ENCODE results near the gene TSEN2. TPM values are rescaled to one million over a fixed set of nuclear protein-coding genes. Genes with fewer than 3 reads are reported as not detected.

TSEN2 gene
- total RNA-seq, 3 donors from 2014 or later (not counting 1 experiment from before 2014, with no cell fraction given), result 4.1 to 11.4 (median 5.7) TPM

DNA sequence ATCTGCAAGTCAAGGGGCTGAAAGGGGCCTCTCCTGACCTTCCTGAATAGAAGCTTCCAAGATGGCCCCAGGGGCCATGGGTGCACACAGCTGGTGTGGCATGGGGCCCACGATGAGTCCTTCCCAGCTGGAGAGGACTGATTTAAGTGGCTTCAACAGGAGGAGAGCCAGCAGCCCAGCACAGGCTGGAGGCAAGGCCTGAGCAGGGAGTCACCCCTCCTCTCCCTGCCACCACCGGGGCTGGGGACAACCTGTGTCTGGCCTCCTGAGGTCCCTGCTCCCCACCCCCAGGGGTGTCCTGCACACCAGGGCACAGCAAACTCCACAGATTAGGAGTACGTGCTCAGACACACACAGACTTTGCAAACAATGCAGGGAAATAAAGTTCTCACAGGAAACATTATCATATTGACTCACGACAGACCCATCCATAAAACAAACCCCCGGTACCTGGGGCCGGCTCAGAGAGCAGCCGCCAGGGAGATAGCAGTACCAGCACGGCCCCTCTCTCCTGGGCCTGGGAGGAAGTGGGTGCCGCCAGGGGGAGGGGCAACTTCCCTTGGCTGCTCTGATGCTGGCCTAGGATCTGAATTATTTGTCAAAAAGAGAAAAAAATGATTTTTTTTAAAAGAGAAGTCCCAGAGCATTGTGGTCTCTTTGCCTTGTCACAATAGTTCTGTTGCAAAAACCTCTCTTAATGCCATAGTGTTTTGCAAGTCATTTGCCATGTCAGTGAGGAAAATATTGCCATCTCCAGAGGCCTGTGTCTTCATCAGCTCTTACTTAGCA, 21.9 kb upstream of the TSEN2 start:
- H3K36me3 Mint-ChIP-seq, result no peaks in the 10 kb centered on the region
- intact Hi-C loops (cut with micrococcal nuclease), result no loop called here
- Histone ChIP-seq H3K4me1 (ENCODE audit: control insufficient read depth, insufficient read depth, low read length) (peaks cover 6% of the 10 kb centered on the region), H3K36me3 (ENCODE audit: control insufficient read depth, insufficient read depth, low read length) (no peaks in the 10 kb centered on the region), H3K27ac (ENCODE audit: low read length) (no peak overlapping the region), H3K4me3 (ENCODE audit: low read length) (no peak overlapping the region), H3K9me3 (ENCODE audit: control insufficient read depth, insufficient read depth, low read length) (no peaks in the 10 kb centered on the region), H3K27me3 (ENCODE audit: control insufficient read depth, insufficient read depth, low read length) (no peaks in the 10 kb centered on the region)
- TF ChIP-seq, protein P1, sequence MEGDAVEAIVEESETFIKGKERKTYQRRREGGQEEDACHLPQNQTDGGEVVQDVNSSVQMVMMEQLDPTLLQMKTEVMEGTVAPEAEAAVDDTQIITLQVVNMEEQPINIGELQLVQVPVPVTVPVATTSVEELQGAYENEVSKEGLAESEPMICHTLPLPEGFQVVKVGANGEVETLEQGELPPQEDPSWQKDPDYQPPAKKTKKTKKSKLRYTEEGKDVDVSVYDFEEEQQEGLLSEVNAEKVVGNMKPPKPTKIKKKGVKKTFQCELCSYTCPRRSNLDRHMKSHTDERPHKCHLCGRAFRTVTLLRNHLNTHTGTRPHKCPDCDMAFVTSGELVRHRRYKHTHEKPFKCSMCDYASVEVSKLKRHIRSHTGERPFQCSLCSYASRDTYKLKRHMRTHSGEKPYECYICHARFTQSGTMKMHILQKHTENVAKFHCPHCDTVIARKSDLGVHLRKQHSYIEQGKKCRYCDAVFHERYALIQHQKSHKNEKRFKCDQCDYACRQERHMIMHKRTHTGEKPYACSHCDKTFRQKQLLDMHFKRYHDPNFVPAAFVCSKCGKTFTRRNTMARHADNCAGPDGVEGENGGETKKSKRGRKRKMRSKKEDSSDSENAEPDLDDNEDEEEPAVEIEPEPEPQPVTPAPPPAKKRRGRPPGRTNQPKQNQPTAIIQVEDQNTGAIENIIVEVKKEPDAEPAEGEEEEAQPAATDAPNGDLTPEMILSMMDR (IDR thresholded peaks at IDR 0.05), result no peak
- no peak overlapping the region for H3K4me3 Mint-ChIP-seq
- peak in 1 of 3 donors; percentile 24 for ATAC-seq
- H3K9me3 Mint-ChIP-seq, result no peaks in the 10 kb centered on the region
- H3K27ac Mint-ChIP-seq, result no peak overlapping the region
- peaks cover 0 to 6% of the 10 kb centered on the region in 2 donors for H3K27me3 Mint-ChIP-seq (ENCODE audit: low read depth in 2 of 2)
- peaks cover 0 to 6% of the 10 kb centered on the region in 2 donors for H3K4me1 Mint-ChIP-seq
- DNase-seq, result peak in 1 of 2 donors; percentile 38
- WGBS (ENCODE audit: insufficient coverage), result 20% methylated on average over 9 of the region's 9 CpGs

DNA sequence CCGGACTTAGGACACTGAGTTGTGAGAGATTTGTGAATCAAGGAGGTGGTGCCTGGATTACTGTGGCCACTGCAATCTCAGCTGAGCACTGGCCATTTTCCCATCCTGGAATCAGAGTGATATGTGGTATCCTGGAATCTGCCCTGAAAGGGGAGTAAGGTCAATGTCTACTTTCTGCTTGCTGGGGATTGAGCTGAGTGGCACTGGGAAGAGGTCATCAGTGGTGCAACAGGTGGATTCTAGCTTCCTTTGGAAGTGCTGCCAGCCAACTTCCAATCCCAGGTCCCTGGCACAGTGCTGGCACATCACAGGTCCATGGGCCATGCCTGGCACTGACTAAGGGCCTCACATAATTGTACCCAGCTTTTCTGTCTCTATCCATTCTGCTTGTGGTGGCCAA, 20.6 kb upstream of the TSEN2 start:
- DNase-seq (no peak), ATAC-seq (no peak)
- no peak overlapping the region for H3K4me3 Mint-ChIP-seq
- Histone ChIP-seq H3K4me3 (ENCODE audit: low read length) (no peak overlapping the region), H3K27ac (ENCODE audit: low read length) (no peak overlapping the region), H3K9me3 (ENCODE audit: control insufficient read depth, insufficient read depth, low read length) (no peaks in the 10 kb centered on the region), H3K4me1 (ENCODE audit: control insufficient read depth, insufficient read depth, low read length) (peaks cover 6% of the 10 kb centered on the region), H3K36me3 (ENCODE audit: control insufficient read depth, insufficient read depth, low read length) (no peaks in the 10 kb centered on the region), H3K27me3 (ENCODE audit: control insufficient read depth, insufficient read depth, low read length) (no peaks in the 10 kb centered on the region)
- H3K27ac Mint-ChIP-seq, result no peak overlapping the region
- WGBS (ENCODE audit: insufficient coverage), result 92% methylated on average over 1 of the region's 1 CpG
- H3K27me3 Mint-ChIP-seq (ENCODE audit: low read depth in 2 of 2), result peaks cover 0 to 6% of the 10 kb centered on the region in 2 donors
- no peaks in the 10 kb centered on the region for H3K36me3 Mint-ChIP-seq
- intact Hi-C loops (cut with micrococcal nuclease), result no loop called here
- TF ChIP-seq, protein P1 (IDR thresholded peaks at IDR 0.05), result no peak
- H3K4me1 Mint-ChIP-seq, result peaks cover 0 to 6% of the 10 kb centered on the region in 2 donors
- H3K9me3 Mint-ChIP-seq, result no peaks in the 10 kb centered on the region

DNA sequence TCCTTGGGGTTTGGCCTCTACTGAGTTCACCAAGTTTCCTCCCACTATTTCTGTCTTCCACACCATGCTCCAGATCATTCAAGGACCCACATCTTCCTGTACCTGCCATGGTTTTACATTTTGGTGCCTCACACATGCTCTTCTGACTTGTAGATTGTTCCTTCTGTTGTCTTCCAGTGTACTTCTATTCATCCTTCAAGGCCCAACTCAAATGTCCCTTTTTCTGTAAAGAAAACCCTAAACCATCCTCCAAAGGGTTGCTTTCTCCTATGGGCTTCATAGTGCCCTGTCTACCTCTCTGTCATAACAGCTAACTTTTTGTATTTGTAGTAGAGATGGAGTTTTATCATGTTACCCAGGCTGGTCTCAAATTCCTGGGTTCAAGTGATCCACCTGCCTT, 20.1 kb upstream of the TSEN2 start:
- Histone ChIP-seq H3K4me1 (ENCODE audit: control insufficient read depth, insufficient read depth, low read length) (peaks cover 6% of the 10 kb centered on the region), H3K27ac (ENCODE audit: low read length) (no peak overlapping the region), H3K27me3 (ENCODE audit: control insufficient read depth, insufficient read depth, low read length) (no peaks in the 10 kb centered on the region), H3K36me3 (ENCODE audit: control insufficient read depth, insufficient read depth, low read length) (no peaks in the 10 kb centered on the region), H3K4me3 (ENCODE audit: low read length) (no peak overlapping the region), H3K9me3 (ENCODE audit: control insufficient read depth, insufficient read depth, low read length) (no peaks in the 10 kb centered on the region)
- Mint-ChIP-seq H3K4me1 (peaks cover 0 to 6% of the 10 kb centered on the region in 2 donors), H3K9me3 (no peaks in the 10 kb centered on the region), H3K27me3 (ENCODE audit: low read depth in 2 of 2) (peaks cover 0 to 6% of the 10 kb centered on the region in 2 donors), H3K4me3 (no peak overlapping the region), H3K36me3 (no peaks in the 10 kb centered on the region), H3K27ac (no peak overlapping the region)
- intact Hi-C loops (cut with micrococcal nuclease), result no loop called here
- no peak for ATAC-seq
- DNase-seq, result no peak
- TF ChIP-seq, protein P1 (IDR thresholded peaks at IDR 0.05), result no peak

Measured in natural killer cell (primary cell).